H9 (cell line): ENCODE measurements around the gene SPRED3. TPM values are rescaled to one million over a fixed set of nuclear protein-coding genes. Genes with fewer than 3 reads are reported as not detected.

Source experiments
- DNase-seq: peaks from one replicate; pipeline ENCODE4 v3.0.0-alpha.2; 2017
- H2AFZ ChIP-seq: one replicate; pipeline ENCODE4 v1.6.1; 2013; ENCODE audit warnings: mild to moderate bottlenecking, low read length, control low read depth, moderate library complexity
- H2AK5ac ChIP-seq: 2 replicates; pipeline ENCODE4 v1.6.1; 2013; ENCODE audit warnings: low read length, control low read depth, mixed read lengths; ENCODE audit not compliant: insufficient read length
- H2BK120ac ChIP-seq: one replicate; pipeline ENCODE4 v1.6.1; 2013; ENCODE audit warnings: low read depth, mild to moderate bottlenecking, low read length, control low read depth, inconsistent platforms; ENCODE audit not compliant: poor library complexity, severe bottlenecking
- H2BK12ac ChIP-seq: 2 replicates; pipeline ENCODE4 v1.6.1; 2013; ENCODE audit warnings: low read length, control low read depth, mixed read lengths, low read depth; ENCODE audit not compliant: insufficient read length
- H2BK15ac ChIP-seq: 2 replicates; pipeline ENCODE4 v1.6.1; 2013; ENCODE audit warnings: low read depth, low read length, control low read depth
- H2BK20ac ChIP-seq: one replicate; pipeline ENCODE4 v1.6.1; 2013; ENCODE audit warnings: low read depth, mild to moderate bottlenecking, low read length, control low read depth, inconsistent platforms; ENCODE audit not compliant: poor library complexity, severe bottlenecking
- H2BK5ac ChIP-seq: 2 replicates; pipeline ENCODE4 v1.6.1; 2013; ENCODE audit warnings: low read length, control low read depth, mixed read lengths; ENCODE audit not compliant: insufficient read length
- H3K14ac ChIP-seq: 2 replicates; pipeline ENCODE4 v1.6.1; 2013; ENCODE audit warnings: low read length, control low read depth; ENCODE audit not compliant: insufficient read depth
- H3K18ac ChIP-seq: 2 replicates; pipeline ENCODE4 v1.6.1; 2013; ENCODE audit warnings: low read depth, mild to moderate bottlenecking, mixed read lengths, low read length, control low read depth; ENCODE audit not compliant: insufficient read length
- H3K23ac ChIP-seq: 2 replicates; pipeline ENCODE4 v1.6.1; 2013; ENCODE audit warnings: low read length, control low read depth, mixed read lengths, low read depth; ENCODE audit not compliant: insufficient read length
- H3K23me2 ChIP-seq: 2 replicates; pipeline ENCODE4 v1.6.1; 2013; ENCODE audit warnings: low read depth, mild to moderate bottlenecking, mixed read lengths, low read length, control low read depth; ENCODE audit not compliant: insufficient read length, poor library complexity, severe bottlenecking
- H3K27ac ChIP-seq: 2 replicates; pipeline ENCODE4 v1.5.1; 2013; ENCODE audit warnings: low read length, control low read depth, mixed read lengths, low read depth; ENCODE audit not compliant: insufficient read length
- H3K27me3 ChIP-seq: 2 replicates; pipeline ENCODE4 v1.6.1; 2013; ENCODE audit warnings: low read length, control low read depth, inconsistent platforms; ENCODE audit not compliant: insufficient read depth
- H3K4ac ChIP-seq: 2 replicates; pipeline ENCODE4 v1.6.1; 2013; ENCODE audit warnings: low read depth, mild to moderate bottlenecking, control low read depth, inconsistent platforms, low read length, moderate library complexity
- H3K4me1 ChIP-seq: 2 replicates; pipeline ENCODE4 v1.6.1; 2013; ENCODE audit warnings: low read length, control low read depth, inconsistent platforms; ENCODE audit not compliant: insufficient read depth
- H3K4me2 ChIP-seq: 2 replicates; pipeline ENCODE4 v1.6.1; 2013; ENCODE audit warnings: low read length, control low read depth, mixed read lengths; ENCODE audit not compliant: insufficient read length, insufficient read depth
- H3K56ac ChIP-seq: 2 replicates; pipeline ENCODE4 v1.6.1; 2013; ENCODE audit warnings: low read depth, mild to moderate bottlenecking, mixed read lengths, low read length, control low read depth; ENCODE audit not compliant: insufficient read length
- H3K79me1 ChIP-seq: 2 replicates; pipeline ENCODE4 v1.6.1; 2013; ENCODE audit warnings: low read depth, mild to moderate bottlenecking, moderate library complexity, low read length, control low read depth, inconsistent platforms; ENCODE audit not compliant: insufficient read depth, poor library complexity, severe bottlenecking
- H3K79me2 ChIP-seq: 2 replicates; pipeline ENCODE4 v1.6.1; 2013; ENCODE audit warnings: low read length, control low read depth, inconsistent platforms; ENCODE audit not compliant: insufficient read depth
- H3K9ac ChIP-seq: 2 replicates; pipeline ENCODE4 v1.6.1; 2013; ENCODE audit warnings: low read length, control low read depth, mixed read lengths; ENCODE audit not compliant: insufficient read length; ENCODE audit errors: extremely low read depth
- H3K9me3 ChIP-seq: one replicate; pipeline ENCODE4 v1.6.1; 2013; ENCODE audit warnings: low read depth, low read length, inconsistent platforms; ENCODE audit not compliant: control insufficient read depth
- H3T11ph ChIP-seq: one replicate; pipeline ENCODE4 v1.6.1; 2013; ENCODE audit warnings: mild to moderate bottlenecking, low read length, control low read depth, inconsistent platforms
- H4K20me1 ChIP-seq: one replicate; pipeline ENCODE4 v1.6.1; 2013; ENCODE audit not compliant: control insufficient read depth, insufficient read length, insufficient read depth
- H4K5ac ChIP-seq: 2 replicates; pipeline ENCODE4 v1.6.1; 2013; ENCODE audit warnings: low read depth, mild to moderate bottlenecking, mixed read lengths, low read length, control low read depth; ENCODE audit not compliant: insufficient read length
- H4K8ac ChIP-seq: replicated peaks from 2 replicates; pipeline ENCODE4 v1.6.1; 2013; ENCODE audit warnings: low read length, control low read depth, mixed read lengths, low read depth; ENCODE audit not compliant: insufficient read length
- H4K91ac ChIP-seq: 2 replicates; pipeline ENCODE4 v1.6.1; 2013; ENCODE audit warnings: low read depth, mild to moderate bottlenecking, moderate library complexity, mixed read lengths, low read length, control low read depth; ENCODE audit not compliant: insufficient read length
- H3K27ac Mint-ChIP-seq, 3 experiments: 2 replicates in 2 of 3; 3 replicates in 1 of 3; pipeline ENCODE4 v1.8.0; 2020 to 2021; ENCODE audit warnings: mixed read lengths in 3 of 3, mild to moderate bottlenecking in 1 of 3, moderate library complexity in 1 of 3
- H3K27me3 Mint-ChIP-seq: 2 replicates; pipeline ENCODE4 v1.8.0; 2021; ENCODE audit warnings: low read depth, mild to moderate bottlenecking, moderate library complexity, mixed read lengths
- H3K36me3 Mint-ChIP-seq, 3 experiments: 2 replicates in 2 of 3; 3 replicates in 1 of 3; pipeline ENCODE4 v1.8.0; 2020 to 2021; ENCODE audit warnings: low read depth in 3 of 3, mixed read lengths in 3 of 3; ENCODE audit not compliant: insufficient read depth in 1 of 3
- H3K4me1 Mint-ChIP-seq, 2 experiments: 2 replicates each; pipeline ENCODE4 v1.8.0; 2020; ENCODE audit warnings: mixed read lengths in 2 of 2
- H3K4me3 Mint-ChIP-seq, 2 experiments: 2 replicates in 1 of 2; 3 replicates in 1 of 2; pipeline ENCODE4 v1.8.0; 2020 to 2021; ENCODE audit warnings: mild to moderate bottlenecking in 2 of 2, mixed read lengths in 2 of 2, moderate library complexity in 1 of 2
- H3K9me3 Mint-ChIP-seq, 2 experiments: 2 replicates in 1 of 2; 3 replicates in 1 of 2; pipeline ENCODE4 v1.8.0; 2020; ENCODE audit warnings: mild to moderate bottlenecking in 2 of 2, mixed read lengths in 2 of 2, moderate library complexity in 1 of 2
- WGBS: extraction: QIAGEN DNeasy Blood & Tissue Kit; methylation state at CpG from one replicate; pipeline ENCODE4 v1.1.7; 2013; ENCODE audit warnings: missing lambda C conversion rate, low lambda C conversion rate, mixed read lengths; ENCODE audit not compliant: insufficient read length; ENCODE audit errors: extremely low coverage; 5-methylcytosine and 5-hydroxymethylcytosine counted together
- total RNA-seq: library from RNA; stranded (reverse); gene quantifications from 2 replicates; pipeline ENCODE4 v1.2.1, GENCODE V29; 2021
- TF ChIP-seq, protein P1 (sequence below): fragments of 200-600 bp; sonication (generic); conservative IDR thresholded peaks from 3 replicates; pipeline ENCODE4 v1.8.0; 2021; ENCODE audit warnings: antibody characterized with exemption, mild to moderate bottlenecking

The SPRED3 gene
- total RNA-seq, 1 experiment from 2014 or later, result 16.4 TPM

DNA sequence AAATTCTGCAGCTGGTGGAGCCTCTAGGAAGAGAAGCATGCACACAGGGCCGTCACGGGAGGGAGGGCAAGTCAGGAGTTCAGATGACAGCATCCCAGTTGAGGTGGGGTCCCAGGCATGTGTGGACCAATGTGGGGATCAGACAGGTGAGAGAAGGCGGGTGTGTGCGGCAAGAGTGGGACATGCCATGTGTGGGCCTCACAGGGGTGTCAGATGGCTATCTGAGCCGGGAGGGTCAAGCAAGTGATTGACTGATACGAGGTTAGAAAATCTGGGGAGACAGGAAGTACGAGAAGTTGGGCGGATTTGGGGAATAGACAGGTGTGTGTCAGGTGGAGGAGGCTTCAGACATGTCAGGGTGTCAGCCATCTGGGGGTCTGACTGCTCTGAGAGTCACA lies 28.6 kb downstream of the SPRED3 start:
- no peaks in the 10 kb centered on the region for H3K79me2 ChIP-seq
- H2BK20ac ChIP-seq, result no peak overlapping the region
- no peak overlapping the region for H3K56ac ChIP-seq
- peak overlapping the region in 2 of 3 experiments; percentile 10 to 56; a peak in 1 of 7 replicates for H3K27ac Mint-ChIP-seq
- H3K23ac ChIP-seq, result no peak overlapping the region
- no peak overlapping the region for H3T11ph ChIP-seq
- peaks cover 14% of the 10 kb centered on the region for H3K23me2 ChIP-seq
- no peaks in the 10 kb centered on the region for H3K9me3 Mint-ChIP-seq
- WGBS, result no CpG with 5 or more reads among the region's 8 CpGs
- peak overlapping the region; percentile 45 for H3K4me2 ChIP-seq
- H3K27ac ChIP-seq, result no peak overlapping the region
- H3K9me3 ChIP-seq, result no peaks in the 10 kb centered on the region
- H3K14ac ChIP-seq, result no peak overlapping the region
- no peak for DNase-seq
- H3K9ac ChIP-seq, result no peak overlapping the region
- H2BK12ac ChIP-seq, result no peak overlapping the region
- TF ChIP-seq, protein P1, sequence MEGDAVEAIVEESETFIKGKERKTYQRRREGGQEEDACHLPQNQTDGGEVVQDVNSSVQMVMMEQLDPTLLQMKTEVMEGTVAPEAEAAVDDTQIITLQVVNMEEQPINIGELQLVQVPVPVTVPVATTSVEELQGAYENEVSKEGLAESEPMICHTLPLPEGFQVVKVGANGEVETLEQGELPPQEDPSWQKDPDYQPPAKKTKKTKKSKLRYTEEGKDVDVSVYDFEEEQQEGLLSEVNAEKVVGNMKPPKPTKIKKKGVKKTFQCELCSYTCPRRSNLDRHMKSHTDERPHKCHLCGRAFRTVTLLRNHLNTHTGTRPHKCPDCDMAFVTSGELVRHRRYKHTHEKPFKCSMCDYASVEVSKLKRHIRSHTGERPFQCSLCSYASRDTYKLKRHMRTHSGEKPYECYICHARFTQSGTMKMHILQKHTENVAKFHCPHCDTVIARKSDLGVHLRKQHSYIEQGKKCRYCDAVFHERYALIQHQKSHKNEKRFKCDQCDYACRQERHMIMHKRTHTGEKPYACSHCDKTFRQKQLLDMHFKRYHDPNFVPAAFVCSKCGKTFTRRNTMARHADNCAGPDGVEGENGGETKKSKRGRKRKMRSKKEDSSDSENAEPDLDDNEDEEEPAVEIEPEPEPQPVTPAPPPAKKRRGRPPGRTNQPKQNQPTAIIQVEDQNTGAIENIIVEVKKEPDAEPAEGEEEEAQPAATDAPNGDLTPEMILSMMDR, result no peak
- no peaks in the 10 kb centered on the region for H4K20me1 ChIP-seq
- H2BK15ac ChIP-seq, result no peak overlapping the region
- H2BK120ac ChIP-seq, result no peak overlapping the region
- H2AFZ ChIP-seq, result no peak overlapping the region
- H2AK5ac ChIP-seq, result no peak overlapping the region
- H3K18ac ChIP-seq, result no peak overlapping the region
- H3K4me1 ChIP-seq, result no peaks in the 10 kb centered on the region
- peak overlapping the region; percentile 84 for H3K4me3 Mint-ChIP-seq
- H3K27me3 Mint-ChIP-seq, result peaks cover 29% of the 10 kb centered on the region
- no peak overlapping the region for H4K8ac ChIP-seq
- no peak overlapping the region for H2BK5ac ChIP-seq
- peaks cover 12 to 14% of the 10 kb centered on the region in 2 experiments for H3K4me1 Mint-ChIP-seq
- no peaks in the 10 kb centered on the region for H3K36me3 Mint-ChIP-seq
- no peak overlapping the region for H4K5ac ChIP-seq
- H3K4ac ChIP-seq, result no peak overlapping the region
- no peak overlapping the region for H4K91ac ChIP-seq
- H3K79me1 ChIP-seq, result no peaks in the 10 kb centered on the region
- no peaks in the 10 kb centered on the region for H3K27me3 ChIP-seq
